Endothelial cell (in vitro differentiated cells): ENCODE data around the gene VWF. TPM values are rescaled to one million over a fixed set of nuclear protein-coding genes. Genes with fewer than 3 reads are reported as not detected.

Source experiments
- DNase-seq: peaks from one replicate; pipeline ENCODE4 v3.0.0; 2021; ENCODE audit warnings: low spot score
- H3K27ac Mint-ChIP-seq: one replicate; pipeline ENCODE4 v1.8.0; 2021; ENCODE audit warnings: mixed read lengths, inconsistent platforms; ENCODE audit not compliant: unreplicated experiment
- H3K27me3 Mint-ChIP-seq: one replicate; pipeline ENCODE4 v1.8.0; 2021; ENCODE audit warnings: mild to moderate bottlenecking, moderate library complexity, mixed read lengths, inconsistent platforms; ENCODE audit not compliant: unreplicated experiment
- H3K36me3 Mint-ChIP-seq: one replicate; pipeline ENCODE4 v1.8.0; 2021; ENCODE audit warnings: mild to moderate bottlenecking, low read depth, mixed read lengths, inconsistent platforms; ENCODE audit not compliant: unreplicated experiment
- H3K4me1 Mint-ChIP-seq: one replicate; pipeline ENCODE4 v1.8.0; 2021; ENCODE audit warnings: mild to moderate bottlenecking, mixed read lengths, inconsistent platforms; ENCODE audit not compliant: unreplicated experiment
- H3K4me3 Mint-ChIP-seq: one replicate; pipeline ENCODE4 v1.8.0; 2021; ENCODE audit warnings: mild to moderate bottlenecking, mixed read lengths, inconsistent platforms; ENCODE audit not compliant: unreplicated experiment
- H3K9me3 Mint-ChIP-seq: one replicate; pipeline ENCODE4 v1.8.0; 2021; ENCODE audit warnings: mixed read lengths, inconsistent platforms; ENCODE audit not compliant: unreplicated experiment
- total RNA-seq: library from RNA; stranded (reverse); fragmentation: NEBNext Ultra II Directional; extraction: Animal tissue kit (Norgen Biotek cat#: 25700); gene quantifications from one replicate; pipeline ENCODE4 v1.2.1, GENCODE V29; 2021; ENCODE audit not compliant: unreplicated experiment
- TF ChIP-seq, protein P1 (sequence below): fragments of 200-600 bp; sonication (generic); IDR thresholded peaks from one replicate; pipeline ENCODE4 v1.5.0; 2021; ENCODE audit warnings: antibody characterized with exemption; ENCODE audit not compliant: unreplicated experiment

The VWF gene
- total RNA-seq, 1 donor from 2014 or later: 56.0 TPM

DNA sequence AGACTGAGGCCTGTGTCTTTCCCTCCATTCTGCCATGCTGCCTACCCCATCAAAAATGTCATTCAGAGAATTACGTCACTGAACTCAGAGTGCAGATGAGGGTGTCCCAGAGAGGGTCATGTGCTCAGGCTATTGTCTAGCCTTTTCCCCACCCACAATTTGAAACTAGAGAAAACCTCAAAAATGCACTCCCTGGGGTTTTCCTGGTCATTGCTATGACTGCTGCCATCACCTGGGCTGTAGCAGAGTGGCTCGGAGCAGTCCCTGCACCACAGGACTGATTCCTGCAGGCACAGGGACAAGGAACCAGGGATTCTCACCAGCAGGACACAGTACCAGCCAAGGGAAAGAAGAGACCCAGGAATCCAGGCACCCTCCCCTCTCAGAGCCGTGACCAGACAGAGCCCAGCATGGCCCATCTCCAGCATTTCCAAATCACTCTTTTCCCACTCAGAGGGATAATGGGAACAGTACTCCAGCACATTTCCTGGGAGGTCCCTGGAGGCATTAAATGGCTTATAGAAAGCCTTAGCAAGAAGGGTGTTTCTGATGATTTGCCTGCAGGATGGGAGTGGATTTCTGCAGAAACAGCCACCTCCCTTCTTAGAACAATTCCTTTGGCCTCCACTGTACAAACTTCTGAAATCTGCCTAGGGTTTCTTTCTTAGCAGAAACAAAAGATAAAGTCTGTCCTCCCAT lies 45.9 kb downstream of the VWF start:
- DNase-seq: no peak
- TF ChIP-seq, protein P1, sequence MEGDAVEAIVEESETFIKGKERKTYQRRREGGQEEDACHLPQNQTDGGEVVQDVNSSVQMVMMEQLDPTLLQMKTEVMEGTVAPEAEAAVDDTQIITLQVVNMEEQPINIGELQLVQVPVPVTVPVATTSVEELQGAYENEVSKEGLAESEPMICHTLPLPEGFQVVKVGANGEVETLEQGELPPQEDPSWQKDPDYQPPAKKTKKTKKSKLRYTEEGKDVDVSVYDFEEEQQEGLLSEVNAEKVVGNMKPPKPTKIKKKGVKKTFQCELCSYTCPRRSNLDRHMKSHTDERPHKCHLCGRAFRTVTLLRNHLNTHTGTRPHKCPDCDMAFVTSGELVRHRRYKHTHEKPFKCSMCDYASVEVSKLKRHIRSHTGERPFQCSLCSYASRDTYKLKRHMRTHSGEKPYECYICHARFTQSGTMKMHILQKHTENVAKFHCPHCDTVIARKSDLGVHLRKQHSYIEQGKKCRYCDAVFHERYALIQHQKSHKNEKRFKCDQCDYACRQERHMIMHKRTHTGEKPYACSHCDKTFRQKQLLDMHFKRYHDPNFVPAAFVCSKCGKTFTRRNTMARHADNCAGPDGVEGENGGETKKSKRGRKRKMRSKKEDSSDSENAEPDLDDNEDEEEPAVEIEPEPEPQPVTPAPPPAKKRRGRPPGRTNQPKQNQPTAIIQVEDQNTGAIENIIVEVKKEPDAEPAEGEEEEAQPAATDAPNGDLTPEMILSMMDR: no peak
- Mint-ChIP-seq H3K27ac (no peak overlapping the region), H3K27me3 (peaks cover 9% of the 10 kb centered on the region), H3K4me1 (peaks cover 16% of the 10 kb centered on the region), H3K9me3 (no peaks in the 10 kb centered on the region), H3K4me3 (no peak overlapping the region), H3K36me3 (peaks cover 5% of the 10 kb centered on the region)

DNA sequence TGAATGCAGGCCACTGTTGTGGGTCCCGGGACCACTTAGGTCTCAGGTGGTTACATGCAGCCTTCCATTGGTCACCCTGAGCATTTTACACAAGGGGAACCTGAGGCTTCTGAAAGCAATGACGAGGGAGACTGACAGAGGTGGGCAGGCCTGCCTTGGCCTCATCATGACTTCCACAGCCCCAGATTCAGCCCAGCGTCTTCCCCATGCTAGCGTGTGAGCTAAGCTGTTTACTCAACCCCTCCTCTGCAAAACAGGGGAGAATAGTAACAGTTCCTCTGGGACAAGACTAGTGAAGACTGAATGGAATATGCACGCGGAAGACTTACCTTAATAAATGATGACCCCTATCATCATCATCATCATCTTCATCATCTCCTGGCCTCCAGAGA lies 46.8 kb downstream of the VWF start:
- H3K27ac Mint-ChIP-seq: no peak overlapping the region
- H3K9me3 Mint-ChIP-seq: no peaks in the 10 kb centered on the region
- H3K27me3 Mint-ChIP-seq: peaks cover 9% of the 10 kb centered on the region
- H3K4me1 Mint-ChIP-seq: peaks cover 19% of the 10 kb centered on the region
- peaks cover 5% of the 10 kb centered on the region for H3K36me3 Mint-ChIP-seq
- DNase-seq: no peak
- H3K4me3 Mint-ChIP-seq: no peak overlapping the region
- TF ChIP-seq, protein P1: no peak

DNA sequence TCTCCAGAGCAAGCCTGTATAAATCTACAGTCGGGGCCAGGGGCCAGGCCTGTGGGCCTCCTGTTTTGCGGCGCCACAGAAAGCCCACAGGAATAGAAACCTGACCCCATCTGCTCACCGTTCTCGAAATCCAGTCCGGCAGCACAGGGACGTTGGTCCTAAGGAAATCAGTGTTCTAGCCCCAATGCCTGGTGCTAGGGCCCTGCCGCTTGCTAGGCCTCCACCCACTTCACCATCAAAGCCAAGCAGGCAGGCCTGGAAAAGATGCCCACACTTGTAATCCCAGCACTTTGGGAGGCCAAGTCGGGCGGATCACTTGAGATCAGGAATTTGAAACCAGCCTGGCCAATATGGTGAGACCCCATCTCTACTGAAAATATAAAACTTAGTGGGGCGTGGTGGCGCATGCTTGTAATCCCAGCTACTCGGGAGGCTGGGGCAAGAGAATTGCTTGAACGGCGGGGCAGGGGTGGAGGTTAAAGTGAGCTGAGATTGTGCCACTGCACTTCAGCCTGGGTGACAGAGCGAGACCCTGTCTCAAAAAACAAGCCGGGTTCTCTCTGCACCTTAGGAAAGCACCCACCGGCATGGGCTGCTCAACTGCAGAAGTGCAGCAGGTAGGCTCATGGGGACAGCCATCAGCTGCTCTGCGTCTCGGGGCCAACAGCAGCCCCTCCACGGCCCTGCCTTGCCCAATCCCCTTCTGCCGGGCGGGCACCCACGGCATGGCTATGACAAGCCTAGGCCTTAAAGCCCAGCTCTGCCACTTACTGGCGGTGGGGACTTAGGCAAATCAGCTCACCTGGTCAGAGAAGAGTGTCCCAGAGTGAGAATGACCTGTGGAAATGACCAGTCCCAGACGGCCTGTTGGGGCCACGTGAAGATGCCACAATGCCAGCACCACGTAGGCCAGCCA lies 47.4 kb downstream of the VWF start:
- peaks cover 9% of the 10 kb centered on the region for H3K27me3 Mint-ChIP-seq
- H3K4me3 Mint-ChIP-seq: no peak overlapping the region
- no peak overlapping the region for H3K27ac Mint-ChIP-seq
- no peaks in the 10 kb centered on the region for H3K9me3 Mint-ChIP-seq
- peaks cover 5% of the 10 kb centered on the region for H3K36me3 Mint-ChIP-seq
- TF ChIP-seq, protein P1: no peak
- peaks cover 22% of the 10 kb centered on the region for H3K4me1 Mint-ChIP-seq
- DNase-seq: no peak

DNA sequence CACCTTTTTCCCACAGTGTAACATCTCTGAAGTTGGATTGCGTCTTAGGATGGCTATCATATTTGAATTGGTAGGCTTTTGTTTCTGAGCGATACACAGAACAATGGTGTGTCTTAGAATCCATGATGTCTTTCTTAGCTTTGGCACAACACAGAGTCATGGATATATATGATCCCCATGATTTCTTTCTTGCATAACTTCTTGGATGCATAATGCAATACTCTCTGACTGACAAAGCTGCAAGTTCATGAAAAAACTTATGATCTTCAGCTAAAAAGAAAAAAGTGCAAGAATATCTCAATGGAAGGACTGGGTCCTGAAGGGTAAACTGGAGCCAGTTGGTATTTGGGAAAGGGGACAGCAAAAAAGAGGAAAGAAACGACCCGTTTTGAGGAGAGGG lies 48.1 kb downstream of the VWF start:
- Mint-ChIP-seq H3K4me3 (no peak overlapping the region), H3K36me3 (peaks cover 5% of the 10 kb centered on the region), H3K9me3 (no peaks in the 10 kb centered on the region), H3K4me1 (peaks cover 22% of the 10 kb centered on the region), H3K27ac (no peak overlapping the region), H3K27me3 (peaks cover 9% of the 10 kb centered on the region)
- TF ChIP-seq, protein P1: no peak
- no peak for DNase-seq
